ENCODE data around the gene IDH3A. TPM values are rescaled to one million over a fixed set of nuclear protein-coding genes. Genes with fewer than 3 reads are reported as not detected.

Gene IDH3A
- total and polyA plus RNA-seq, 9 of the 15 experiments (the other 6 are each of a cell fraction or from before 2014, with no cell fraction given) = 37.4 to 249 (median 107) TPM

DNA sequence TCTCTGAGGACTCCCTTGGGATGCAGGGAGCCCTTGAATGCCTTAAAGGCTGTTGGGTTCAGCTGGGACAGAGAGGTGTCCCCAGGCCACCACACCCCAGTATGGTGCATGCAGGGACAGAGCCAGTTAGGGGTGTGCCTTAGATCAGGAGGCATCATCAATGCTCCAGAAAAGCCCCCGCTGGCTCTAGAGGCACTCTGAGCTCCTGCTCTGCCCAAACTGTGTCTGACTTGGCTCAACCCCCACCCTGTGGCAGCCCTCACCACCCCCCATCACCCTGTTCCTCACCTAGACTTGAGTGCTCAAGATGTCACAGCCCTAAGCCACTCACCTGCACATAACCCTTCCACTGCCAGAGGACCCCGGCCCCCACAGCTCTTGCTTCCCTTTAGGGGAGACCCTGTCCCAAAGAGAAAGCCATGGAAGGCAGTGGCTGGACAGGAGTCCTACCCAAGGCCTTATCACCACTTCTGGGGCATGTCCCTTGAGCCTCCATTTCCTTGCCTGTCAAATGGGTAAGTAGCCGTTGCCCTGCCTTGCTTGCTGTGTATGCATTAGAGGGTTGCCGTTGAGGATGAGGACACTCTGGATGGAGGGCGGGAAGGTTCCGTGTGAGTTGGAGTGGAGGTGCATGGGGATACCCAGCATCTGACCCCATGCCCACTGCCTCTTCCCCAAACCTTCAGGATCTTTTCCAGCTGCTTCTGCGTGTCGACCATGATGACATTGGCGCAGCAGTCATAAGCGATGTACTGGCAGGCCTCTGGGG is 43.8 kb downstream of the IDH3A start (continued):
- TF ChIP-seq CHD2 (IDR thresholded peaks at IDR 0.05; ENCODE audit: low read depth, low read length) = no peak
- TF ChIP-seq, protein P1, sequence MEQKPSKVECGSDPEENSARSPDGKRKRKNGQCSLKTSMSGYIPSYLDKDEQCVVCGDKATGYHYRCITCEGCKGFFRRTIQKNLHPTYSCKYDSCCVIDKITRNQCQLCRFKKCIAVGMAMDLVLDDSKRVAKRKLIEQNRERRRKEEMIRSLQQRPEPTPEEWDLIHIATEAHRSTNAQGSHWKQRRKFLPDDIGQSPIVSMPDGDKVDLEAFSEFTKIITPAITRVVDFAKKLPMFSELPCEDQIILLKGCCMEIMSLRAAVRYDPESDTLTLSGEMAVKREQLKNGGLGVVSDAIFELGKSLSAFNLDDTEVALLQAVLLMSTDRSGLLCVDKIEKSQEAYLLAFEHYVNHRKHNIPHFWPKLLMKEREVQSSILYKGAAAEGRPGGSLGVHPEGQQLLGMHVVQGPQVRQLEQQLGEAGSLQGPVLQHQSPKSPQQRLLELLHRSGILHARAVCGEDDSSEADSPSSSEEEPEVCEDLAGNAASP (IDR thresholded peaks at IDR 0.05) = no peak

DNA sequence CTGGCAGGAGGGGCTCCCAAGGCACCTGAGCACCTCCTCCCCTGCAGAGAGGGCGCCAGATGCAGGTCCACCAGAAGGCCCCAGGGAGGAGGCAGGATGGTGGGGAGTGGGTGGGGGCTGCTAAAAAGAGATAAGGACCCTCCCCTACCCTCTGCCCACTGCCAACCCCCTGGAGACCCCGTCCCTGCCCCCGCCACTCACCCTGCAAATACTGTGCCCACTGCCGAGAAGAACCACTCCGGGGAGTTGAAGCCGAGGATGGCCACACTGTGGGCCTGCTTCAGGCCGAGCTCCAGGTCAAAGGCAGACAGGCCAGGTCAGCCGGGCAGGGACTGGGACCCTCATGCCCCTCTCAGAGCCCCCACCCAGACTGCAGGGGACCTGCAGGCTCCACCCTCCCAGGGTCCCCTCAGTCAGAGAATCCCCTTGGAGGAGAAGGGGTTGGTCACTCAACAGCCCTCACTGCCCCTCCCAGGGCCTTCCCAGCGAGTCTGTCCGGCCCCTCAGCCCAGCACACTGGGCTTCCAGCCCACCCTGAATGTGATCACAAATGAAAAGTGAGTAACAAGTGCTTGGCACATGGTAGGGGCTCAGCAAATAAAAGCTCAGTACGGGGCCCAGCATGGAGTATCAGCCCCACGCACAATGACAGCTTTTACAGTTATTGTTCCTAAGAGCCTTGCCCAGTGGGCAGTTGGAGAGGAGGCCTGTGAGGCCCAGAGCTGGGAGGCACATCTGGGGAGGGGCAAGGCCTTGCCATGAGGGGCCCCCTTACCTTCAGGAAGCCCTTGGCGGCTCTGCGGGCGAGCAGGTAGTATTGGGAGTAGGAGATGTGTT is 44.8 kb downstream of the IDH3A start:
- Histone ChIP-seq H4K20me1 (replicated peaks; ENCODE audit: control insufficient read depth, insufficient read depth, low read length) (no peaks in the 10 kb centered on the region), H3K27ac (ENCODE audit: extremely low read depth, low read depth, low read length) (no peak overlapping the region), H3K9me3 (replicated peaks; ENCODE audit: control insufficient read depth, insufficient read depth, low read depth, low read length) (0 out of 2 replicates have a peak, but pooled peaks cover 4% of the 10 kb centered on the region), H2AFZ (ENCODE audit: low read depth, low read length) (no peak overlapping the region), H3K9me1 (ENCODE audit: control insufficient read depth, insufficient read depth, low read length) (no peaks in the 10 kb centered on the region), H3K4me1 (replicated peaks in 1 of 2; ENCODE audit: control insufficient read depth in 2 of 2, insufficient read depth in 2 of 2, low read length in 2 of 2) (peaks cover 0 to 4% of the 10 kb centered on the region in 2 experiments; a peak in 1 of 5 replicates), H3K9ac (ENCODE audit: insufficient read depth in 1 of 2, low read depth in 2 of 2, low read length in 2 of 2) (no peak overlapping the region), H3K4me3 (no peak overlapping the region), H3K27me3 (ENCODE audit: control insufficient read depth in 2 of 2, insufficient read depth in 2 of 2, low read length in 2 of 2) (peaks cover 0 to 20% of the 10 kb centered on the region in 2 experiments; a peak in 2 of 5 replicates), H3K4me2 (ENCODE audit: insufficient read depth, low read length) (no peak overlapping the region), H3K36me3 (ENCODE audit: control insufficient read depth, insufficient read depth, low read length) (no peaks in the 10 kb centered on the region), H3K79me2 (ENCODE audit: control insufficient read depth, insufficient read depth, low read length) (no peaks in the 10 kb centered on the region)
- DNase-seq (ENCODE audit: extremely low read depth in 1 of 4, low spot score in 3 of 4) = no peak
- ChIA-PET POLR2A (interaction anchor here (1.1 to 1.4 kb wide), 2 partner anchors 9 to 57 kb away, joined by 4 read pairs; no protein-coding TSS in a partner anchor), CTCF (ENCODE audit: low intra/inter-chr PET ratio) (interaction anchor here (4.0 kb wide), 1 partner anchor 81 kb away, joined by 54 read pairs; no protein-coding TSS in a partner anchor)
- intact Hi-C loops (cut with micrococcal nuclease) (loop anchor here (2.0 kb wide), 2 partner anchors 63 to 233 kb away; partner anchors contain the start of gene CIB2), in situ Hi-C loops (cut with MboI) (no loop called here)
- ATAC-seq = no peak
- FAIRE-seq = no peak
- WGBS (ENCODE audit: insufficient coverage, low coverage, missing lambda C conversion rate) = 22% methylated on average over 13 of the region's 15 CpGs
- no TSS peak for BruUV-seq (replicated peaks)
- TF ChIP-seq TBP (optimal IDR thresholded peaks at IDR 0.05; ENCODE audit: low read depth, low read length) (no peak), RAD21 (CRISPR knock-in tag; conservative IDR thresholded peaks at IDR 0.05 in 1 of 2, IDR thresholded peaks at IDR 0.05 in 1 of 2) (no peak), ZNF354B (CRISPR knock-in tag; IDR thresholded peaks at IDR 0.05) (no peak), JUN (IDR thresholded peaks at IDR 0.05; ENCODE audit: borderline replicate concordance, low read depth, low read length) (no peak), JUN (CRISPR knock-in tag; IDR thresholded peaks at IDR 0.05; ENCODE audit: borderline replicate concordance) (no peak), ZNF184 (CRISPR knock-in tag; IDR thresholded peaks at IDR 0.05) (no peak), CREBBP (IDR thresholded peaks at IDR 0.05; ENCODE audit: low read depth, low read length) (no peak), SRF (CRISPR knock-in tag; IDR thresholded peaks at IDR 0.05) (no peak), BHLHE40 (IDR thresholded peaks at IDR 0.05; ENCODE audit: low read length) (no peak)
- TF ChIP-seq, protein P2, sequence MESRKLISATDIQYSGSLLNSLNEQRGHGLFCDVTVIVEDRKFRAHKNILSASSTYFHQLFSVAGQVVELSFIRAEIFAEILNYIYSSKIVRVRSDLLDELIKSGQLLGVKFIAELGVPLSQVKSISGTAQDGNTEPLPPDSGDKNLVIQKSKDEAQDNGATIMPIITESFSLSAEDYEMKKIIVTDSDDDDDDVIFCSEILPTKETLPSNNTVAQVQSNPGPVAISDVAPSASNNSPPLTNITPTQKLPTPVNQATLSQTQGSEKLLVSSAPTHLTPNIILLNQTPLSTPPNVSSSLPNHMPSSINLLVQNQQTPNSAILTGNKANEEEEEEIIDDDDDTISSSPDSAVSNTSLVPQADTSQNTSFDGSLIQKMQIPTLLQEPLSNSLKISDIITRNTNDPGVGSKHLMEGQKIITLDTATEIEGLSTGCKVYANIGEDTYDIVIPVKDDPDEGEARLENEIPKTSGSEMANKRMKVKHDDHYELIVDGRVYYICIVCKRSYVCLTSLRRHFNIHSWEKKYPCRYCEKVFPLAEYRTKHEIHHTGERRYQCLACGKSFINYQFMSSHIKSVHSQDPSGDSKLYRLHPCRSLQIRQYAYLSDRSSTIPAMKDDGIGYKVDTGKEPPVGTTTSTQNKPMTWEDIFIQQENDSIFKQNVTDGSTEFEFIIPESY (CRISPR knock-in tag; IDR thresholded peaks at IDR 0.05) = no peak
